Measurements from ENCODE around the gene CIZ1. TPM values are rescaled to one million over a fixed set of nuclear protein-coding genes. Genes with fewer than 3 reads are reported as not detected.

Gene CIZ1
- total and polyA plus RNA-seq, 2 of the 13 experiments (the other 11 are each of a cell fraction or from before 2014, with no cell fraction given), result 30.6 to 50.3 TPM

GRCh38 chr9:128127990-128128835 lies 63.2 kb downstream of the CIZ1 start (continued):
- no peak for TF ChIP-seq HNRNPUL1 (IDR thresholded peaks at IDR 0.05; ENCODE audit: low read depth, low read length)
- no peak for TF ChIP-seq ARNT (IDR thresholded peaks at IDR 0.05)
- TF ChIP-seq ZNF282 (IDR thresholded peaks at IDR 0.05; ENCODE audit: partially characterized antibody), result no peak
- TF ChIP-seq ZSCAN30 (CRISPR knock-in tag; IDR thresholded peaks at IDR 0.05), result no peak
- TF ChIP-seq ZNF142 (CRISPR knock-in tag; IDR thresholded peaks at IDR 0.05), result peak; percentile 100
- no peak for TF ChIP-seq RFXANK (CRISPR knock-in tag; IDR thresholded peaks at IDR 0.05)
- TF ChIP-seq HBP1 (CRISPR knock-in tag; IDR thresholded peaks at IDR 0.05; ENCODE audit: low read depth), result no peak
- no peak for TF ChIP-seq MTF1 (CRISPR knock-in tag; IDR thresholded peaks at IDR 0.05)
- no peak for TF ChIP-seq ZNF484 (CRISPR knock-in tag; IDR thresholded peaks at IDR 0.05; ENCODE audit: borderline replicate concordance, low read depth)
- no peak for TF ChIP-seq ZMAT5 (CRISPR knock-in tag; IDR thresholded peaks at IDR 0.05; ENCODE audit: borderline replicate concordance, low read depth)
- peak; percentile 67 for TF ChIP-seq IKZF4 (CRISPR knock-in tag; IDR thresholded peaks at IDR 0.05; ENCODE audit: borderline replicate concordance, low read depth, not compliant biosample characterization)
- TF ChIP-seq TRIM24 (CRISPR knock-in tag; IDR thresholded peaks at IDR 0.05), result no peak
- TF ChIP-seq MXD1 (CRISPR knock-in tag; IDR thresholded peaks at IDR 0.05), result peak; percentile 86; the same call in 1 of the 2 replicates
- TF ChIP-seq ZNF10 (CRISPR knock-in tag; IDR thresholded peaks at IDR 0.05; ENCODE audit: borderline replicate concordance, low read depth), result no peak
- no peak for TF ChIP-seq AFF4 (CRISPR knock-in tag; IDR thresholded peaks at IDR 0.05)
- no peak for TF ChIP-seq PLSCR1 (CRISPR knock-in tag; IDR thresholded peaks at IDR 0.05; ENCODE audit: borderline replicate concordance)

Measured in HepG2 (cell line).